NB4 (cell line): Measurements from ENCODE around the gene SMIM23.

Experiments
- MYC ChIP-seq: IDR thresholded peaks from 2 replicates; pipeline ENCODE4 v1.6.1; 2011; ENCODE audit warnings: low read depth, low read length
- POLR2A ChIP-seq: IDR thresholded peaks from 2 replicates; pipeline ENCODE4 v1.6.1; 2011; ENCODE audit warnings: mild to moderate bottlenecking; ENCODE audit not compliant: insufficient read length; ENCODE audit errors: extremely low read depth
- TF ChIP-seq, protein P1 (sequence below): IDR thresholded peaks from one replicate; pipeline ENCODE4 v1.5.1; 2012; ENCODE audit warnings: low read depth, low read length

- TF ChIP-seq, protein P1, sequence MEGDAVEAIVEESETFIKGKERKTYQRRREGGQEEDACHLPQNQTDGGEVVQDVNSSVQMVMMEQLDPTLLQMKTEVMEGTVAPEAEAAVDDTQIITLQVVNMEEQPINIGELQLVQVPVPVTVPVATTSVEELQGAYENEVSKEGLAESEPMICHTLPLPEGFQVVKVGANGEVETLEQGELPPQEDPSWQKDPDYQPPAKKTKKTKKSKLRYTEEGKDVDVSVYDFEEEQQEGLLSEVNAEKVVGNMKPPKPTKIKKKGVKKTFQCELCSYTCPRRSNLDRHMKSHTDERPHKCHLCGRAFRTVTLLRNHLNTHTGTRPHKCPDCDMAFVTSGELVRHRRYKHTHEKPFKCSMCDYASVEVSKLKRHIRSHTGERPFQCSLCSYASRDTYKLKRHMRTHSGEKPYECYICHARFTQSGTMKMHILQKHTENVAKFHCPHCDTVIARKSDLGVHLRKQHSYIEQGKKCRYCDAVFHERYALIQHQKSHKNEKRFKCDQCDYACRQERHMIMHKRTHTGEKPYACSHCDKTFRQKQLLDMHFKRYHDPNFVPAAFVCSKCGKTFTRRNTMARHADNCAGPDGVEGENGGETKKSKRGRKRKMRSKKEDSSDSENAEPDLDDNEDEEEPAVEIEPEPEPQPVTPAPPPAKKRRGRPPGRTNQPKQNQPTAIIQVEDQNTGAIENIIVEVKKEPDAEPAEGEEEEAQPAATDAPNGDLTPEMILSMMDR, result no peak
- TF ChIP-seq MYC (no peak), POLR2A (no peak)
These were observed 52.4 kb downstream of the SMIM23 start for GRCh38 chr5:171838066-171838465.
